Stimulated activated CD4-positive, alpha-beta T cell treated with anti-CD3 and anti-CD28 coated beads, Interleukin-4, amount 100 ng/mL, for 1 hour (primary cell): Measurements from ENCODE around the gene GRPEL1.
"Not testable (repeated sequence)": the region's sequence is repeated elsewhere in the genome, so short reads cannot be mapped to it uniquely, and the experiment has no call there.

Experiments
- DNase-seq: peaks from one replicate; pipeline ENCODE4 v3.0.0-alpha.2; 2020

The GRPEL1 gene

GRCh38 chr4:7067452-7068278 is at the start of gene GRPEL1:
Gene GRPEL1 (minus strand): TSS chr4:7068064. CDS start chr4:7068032, 32 bp downstream.
- peak; percentile 100 for DNase-seq

DNA sequence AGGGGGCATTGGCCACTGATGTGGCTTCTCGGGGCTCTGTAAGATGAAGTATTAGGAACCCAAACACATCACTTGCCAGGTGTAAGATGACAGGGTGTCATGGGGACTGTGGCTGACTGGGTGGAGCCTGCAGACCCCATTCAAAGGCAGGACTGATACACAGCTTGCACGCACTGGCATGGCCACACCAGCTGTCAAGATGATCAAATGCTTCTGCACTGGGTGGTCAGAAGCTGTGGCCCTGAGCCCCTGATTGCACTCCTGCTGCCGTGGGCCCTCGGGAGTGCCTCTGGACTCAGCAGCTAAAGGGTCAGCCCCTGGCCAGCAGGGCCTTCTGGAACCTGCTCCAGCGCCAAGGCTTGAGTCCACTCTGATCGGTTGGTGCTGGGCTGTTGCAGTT is 48.8 kb upstream of the GRPEL1 start:
- no peak for DNase-seq

- DNase-seq: no peak
Measured at GRCh38 chr4:7115557-7116340, 47.9 kb upstream of the GRPEL1 start.

DNA sequence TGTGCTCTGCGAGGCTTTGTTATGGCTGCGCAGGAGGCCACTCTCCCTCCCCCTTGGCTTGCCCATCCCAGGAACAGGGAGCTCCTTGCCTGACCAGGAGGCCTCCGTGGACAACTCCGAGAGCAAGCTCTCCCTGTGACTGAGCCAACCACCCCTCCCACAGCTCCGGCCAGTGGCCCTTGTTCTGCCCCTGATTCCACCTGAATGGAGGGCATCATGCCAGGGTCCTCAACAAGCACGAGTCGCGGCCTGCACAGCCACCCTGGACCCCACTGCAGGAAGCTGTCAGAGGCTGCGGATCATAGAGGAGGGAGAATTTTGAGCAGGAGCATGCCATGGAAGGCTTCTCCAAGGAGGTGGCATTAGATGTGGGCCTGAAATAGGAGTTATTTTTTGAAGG is 44.8 kb upstream of the GRPEL1 start:
- no peak for DNase-seq

GRCh38 chr4:7111441-7111840 is 43.6 kb upstream of the GRPEL1 start:
- no peak for DNase-seq

- no peak for DNase-seq
Measured at GRCh38 chr4:7110546-7110945, 42.7 kb upstream of the GRPEL1 start.

GRCh38 chr4:7109169-7109568 is 41.3 kb upstream of the GRPEL1 start:
- no peak for DNase-seq

GRCh38 chr4:7108660-7109059 is 40.8 kb upstream of the GRPEL1 start:
- no peak for DNase-seq

- DNase-seq: no peak
Measured at GRCh38 chr4:7108046-7108625, 40.3 kb upstream of the GRPEL1 start.

- no peak for DNase-seq
Measured at GRCh38 chr4:7107166-7107905, 39.5 kb upstream of the GRPEL1 start.

GRCh38 chr4:7105276-7105675 is 37.4 kb upstream of the GRPEL1 start:
- no peak for DNase-seq

GRCh38 chr4:7104366-7105031 is 36.6 kb upstream of the GRPEL1 start:
- no peak for DNase-seq

DNA sequence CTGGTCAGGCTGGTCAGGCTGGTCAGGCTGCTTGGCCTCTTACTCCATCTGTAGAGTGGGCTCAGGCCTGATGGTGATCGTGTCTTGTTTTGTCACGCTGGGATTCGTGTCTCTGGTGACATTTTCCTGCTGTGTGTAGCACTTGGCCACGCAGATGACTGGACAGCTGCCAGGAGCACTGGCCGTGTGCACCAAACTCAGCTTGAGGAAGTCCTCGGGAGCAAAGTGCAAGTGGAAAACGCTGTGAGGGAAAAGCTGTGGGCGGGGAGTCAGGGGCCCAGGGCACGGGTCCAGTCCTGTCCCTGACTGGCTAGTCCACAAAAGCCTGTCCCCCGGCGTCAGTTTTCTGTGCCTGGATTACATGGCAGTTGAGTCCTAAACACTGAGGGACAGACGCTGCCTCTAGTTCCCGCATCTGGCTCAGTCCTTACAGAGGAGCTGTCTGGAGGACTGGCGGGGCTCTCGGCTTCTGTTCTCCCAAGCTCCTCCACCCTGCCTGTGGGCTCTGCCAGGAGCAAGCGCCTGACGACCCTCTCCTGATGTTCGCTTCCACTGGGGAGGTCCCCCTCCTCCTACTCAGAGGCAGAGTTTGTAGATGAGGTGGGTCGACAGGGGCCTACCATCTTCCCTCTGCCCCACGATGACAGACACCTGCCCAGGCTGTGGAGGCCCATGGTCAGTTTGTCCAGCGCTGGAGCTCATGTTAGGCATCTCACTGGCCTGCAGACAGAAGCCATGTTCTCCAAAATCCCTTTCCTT is 35.9 kb upstream of the GRPEL1 start:
- no peak for DNase-seq

DNA sequence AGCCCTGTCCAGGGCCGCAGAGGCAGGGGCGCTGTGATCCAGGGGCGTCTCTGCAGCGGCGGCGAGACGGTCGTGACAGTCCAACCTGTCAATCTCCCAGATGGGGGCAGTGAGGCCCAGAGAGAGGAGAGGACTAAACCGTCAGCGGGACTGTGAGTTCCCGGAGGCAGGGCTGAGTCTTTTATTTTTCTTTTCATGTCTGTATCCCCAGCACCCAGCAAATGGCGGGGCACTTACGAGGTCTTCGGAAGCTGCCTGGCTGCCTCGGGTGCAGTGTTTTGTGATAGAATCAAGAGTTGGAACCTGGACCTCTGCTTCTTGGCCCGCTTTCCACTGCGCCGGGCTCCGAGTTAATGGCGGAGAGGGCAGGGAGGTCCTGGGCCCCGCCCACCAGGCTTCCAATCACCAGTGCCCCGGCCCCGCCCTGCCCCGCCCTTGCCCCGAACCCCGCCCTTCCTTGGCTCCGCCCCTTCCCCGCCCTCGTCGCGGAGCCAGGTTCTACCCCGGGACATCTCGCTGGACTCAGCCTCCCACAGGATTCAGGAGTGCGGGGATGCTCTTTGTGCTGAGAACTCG is 35.3 kb upstream of the GRPEL1 start:
- peak; percentile 84 for DNase-seq

- not testable (repeated sequence) for DNase-seq
Measured at GRCh38 chr4:7102516-7102909, 34.6 kb upstream of the GRPEL1 start.

DNA sequence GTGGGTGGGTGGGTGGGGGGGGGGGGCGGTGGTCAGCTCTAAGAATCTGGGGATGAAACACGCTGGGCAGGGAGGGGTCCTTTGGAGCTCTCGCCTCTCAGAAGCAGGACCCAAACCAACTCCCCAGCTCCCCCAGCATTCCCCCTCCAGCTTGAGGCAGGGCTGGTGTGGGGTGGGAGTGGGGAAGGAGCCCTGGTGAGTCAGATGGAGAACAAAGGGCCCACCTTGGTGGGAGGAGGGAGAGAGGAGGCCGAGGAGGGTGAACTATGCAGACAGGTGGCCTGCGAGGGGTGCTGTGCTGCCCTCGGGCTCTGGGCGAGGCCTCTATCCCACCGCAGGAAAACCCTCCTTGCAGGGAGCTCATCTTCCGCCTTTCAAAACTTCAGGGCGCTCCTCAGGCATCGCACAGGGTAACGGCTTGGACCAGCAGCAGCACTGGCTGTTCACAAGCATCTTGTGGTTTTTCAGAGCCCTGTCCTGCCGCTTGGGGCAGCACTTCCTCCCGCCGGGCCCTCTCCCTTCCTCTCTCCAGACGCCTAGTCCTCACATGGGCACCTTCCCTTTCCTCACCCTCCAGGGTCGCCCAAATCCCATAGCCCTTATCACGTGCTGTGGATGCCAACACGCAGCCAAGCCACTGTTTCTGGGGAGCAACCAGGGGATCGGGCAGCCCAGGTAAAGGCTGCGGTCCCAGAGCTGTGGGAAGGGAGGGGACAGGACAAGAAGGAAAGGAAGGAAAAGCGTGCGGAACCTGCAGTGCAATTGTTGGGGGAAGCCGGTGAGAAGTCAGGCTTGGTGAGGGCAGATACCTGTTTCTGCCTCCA is 34.0 kb upstream of the GRPEL1 start:
- peak; percentile 55 for DNase-seq

- DNase-seq: no peak
Measured at GRCh38 chr4:7096236-7096635, 28.4 kb upstream of the GRPEL1 start.

DNA sequence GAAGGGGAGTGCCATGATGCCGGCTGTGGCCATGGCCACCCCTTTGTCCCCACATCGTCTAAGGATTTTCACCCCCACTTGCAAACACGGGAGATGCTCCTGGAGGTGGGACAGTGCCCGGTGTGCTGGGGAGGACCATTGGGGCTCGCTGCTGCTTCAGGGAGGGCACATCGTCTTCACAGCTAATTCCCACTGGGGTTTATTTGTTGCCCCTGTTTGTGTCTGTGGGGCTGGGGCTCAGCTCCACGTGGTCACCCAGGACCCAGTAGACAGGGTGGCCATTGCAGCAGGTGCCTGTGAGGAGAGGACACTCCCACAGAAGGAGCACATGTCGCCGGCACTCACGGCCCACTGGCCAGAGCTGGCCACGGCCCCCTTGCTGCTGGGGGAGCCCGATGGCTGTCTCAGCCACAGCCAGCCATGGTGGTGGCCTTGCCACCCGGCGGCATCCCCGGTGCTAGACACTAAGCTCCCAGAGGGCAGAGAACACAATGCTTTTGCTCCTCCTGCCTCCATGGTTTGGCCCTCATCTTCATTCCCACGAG is 27.8 kb upstream of the GRPEL1 start:
- no peak for DNase-seq

DNA sequence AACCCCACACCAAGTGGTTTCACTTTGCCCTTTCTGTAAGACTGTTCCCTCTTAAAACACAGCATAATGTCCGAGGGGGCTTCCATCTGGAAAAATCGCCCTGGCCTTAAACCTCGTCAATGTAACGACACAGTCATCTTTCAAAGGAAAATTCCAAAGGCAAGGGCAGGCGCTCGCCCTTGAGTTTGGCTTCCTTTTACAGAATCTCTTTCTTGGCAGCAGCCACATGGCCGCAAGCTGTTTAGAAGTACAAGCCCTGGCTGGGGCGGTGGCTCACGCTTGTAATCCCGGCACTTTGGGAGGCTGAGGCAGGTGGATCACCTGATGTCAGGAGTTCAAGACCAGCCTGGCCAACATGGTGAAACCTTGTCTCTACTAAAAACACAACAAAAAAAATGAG is 27.1 kb upstream of the GRPEL1 start:
- DNase-seq: no peak

- no peak for DNase-seq
Measured at GRCh38 chr4:7092026-7092425, 24.2 kb upstream of the GRPEL1 start.
